Suprapubic skin (tissue), 4 donors: ENCODE results near the gene ABCC5. TPM values are rescaled to one million over a fixed set of nuclear protein-coding genes. Genes with fewer than 3 reads are reported as not detected.

Experiments used
- DNase-seq, 2 donors: peaks; one replicate each; pipeline ENCODE4 v3.0.0-alpha.2; 2019; ENCODE audit warnings: low spot score in 2 of 2
- H3K27ac ChIP-seq: fragments of 200-600 bp; sonication (generic); one replicate; pipeline ENCODE4 v1.5.1; 2019
- H3K27me3 ChIP-seq: fragments of 200-600 bp; sonication (generic); one replicate; pipeline ENCODE4 v1.5.1; 2019
- H3K36me3 ChIP-seq: fragments of 200-600 bp; sonication (generic); one replicate; pipeline ENCODE4 v1.5.1; 2019
- H3K4me1 ChIP-seq: fragments of 200-600 bp; sonication (generic); one replicate; pipeline ENCODE4 v1.5.1; 2019
- H3K4me3 ChIP-seq: fragments of 200-600 bp; sonication (generic); one replicate; pipeline ENCODE4 v1.5.1; 2019; ENCODE audit warnings: mild to moderate bottlenecking
- H3K9me3 ChIP-seq: fragments of 200-600 bp; sonication (generic); one replicate; pipeline ENCODE4 v1.5.1; 2019
- CTCF ChIP-seq, 2 donors: fragments of 200-600 bp in 1 of 2; fragments of 450-650 bp in 1 of 2; sonication (generic) in 1 of 2; IDR thresholded peaks; one replicate each; pipeline ENCODE4 v1.5.1; 2016 to 2019; ENCODE audit warnings: antibody characterized with exemption in 2 of 2, mild to moderate bottlenecking in 1 of 2, moderate library complexity in 1 of 2
- EP300 ChIP-seq: sonication (generic); formaldehyde crosslinking; IDR thresholded peaks from one replicate; pipeline ENCODE4 v1.6.1; 2017; ENCODE audit warnings: antibody characterized with exemption
- POLR2A ChIP-seq, 2 donors: fragments of 450-650 bp; IDR thresholded peaks; one replicate each; pipeline ENCODE4 v1.6.1; 2017; ENCODE audit warnings: antibody characterized with exemption in 2 of 2, mild to moderate bottlenecking in 2 of 2, moderate library complexity in 2 of 2
- POLR2AphosphoS5 ChIP-seq, 3 donors: sonication (generic); formaldehyde crosslinking; IDR thresholded peaks; one replicate each; pipeline ENCODE4 v1.6.1; 2017; ENCODE audit warnings: antibody characterized with exemption in 3 of 3
- WGBS: methylation state at CpG from one replicate; pipeline ENCODE4 v1.1.5; 2018; 5-methylcytosine and 5-hydroxymethylcytosine counted together
- total RNA-seq, 4 donors: library from RNA; depleted of rRNA; stranded (reverse); fragments of >200 nt; gene quantifications; one replicate each; pipeline ENCODE4 v1.1.0, GENCODE V29; 2016

ABCC5 gene
- total RNA-seq, 4 donors from 2014 or later = 10.5 to 18.3 (median 13.8) TPM

- no peak for DNase-seq
- no peak for TF ChIP-seq POLR2AphosphoS5 (IDR thresholded peaks at IDR 0.05)
- TF ChIP-seq CTCF (IDR thresholded peaks at IDR 0.05) = no peak
- no peak for TF ChIP-seq EP300
- no peak for TF ChIP-seq POLR2A (IDR thresholded peaks at IDR 0.05)
- WGBS = 91% methylated on average over 15 of the region's 15 CpGs
- H3K27ac ChIP-seq = no peak overlapping the region
- peaks cover 41% of the 10 kb centered on the region for H3K36me3 ChIP-seq
- peaks cover 10% of the 10 kb centered on the region for H3K4me1 ChIP-seq
- no peak overlapping the region for H3K4me3 ChIP-seq
- H3K27me3 ChIP-seq = no peaks in the 10 kb centered on the region
- H3K9me3 ChIP-seq = no peaks in the 10 kb centered on the region
Measured at GRCh38 chr3:183921096-183921495, 96.6 kb downstream of the ABCC5 start.

- H3K36me3 ChIP-seq = peaks cover 40% of the 10 kb centered on the region
- peaks cover 8% of the 10 kb centered on the region for H3K4me1 ChIP-seq
- TF ChIP-seq EP300 (no peak), CTCF (IDR thresholded peaks at IDR 0.05) (no peak)
- 91% methylated on average over 14 of the region's 14 CpGs for WGBS
- H3K9me3 ChIP-seq = no peaks in the 10 kb centered on the region
- no peak overlapping the region for H3K27ac ChIP-seq
- H3K4me3 ChIP-seq = no peak overlapping the region
- DNase-seq = no peak
- H3K27me3 ChIP-seq = no peaks in the 10 kb centered on the region
Measured at GRCh38 chr3:183920416-183920815, 97.3 kb downstream of the ABCC5 start.

- H3K4me3 ChIP-seq = no peak overlapping the region
- 64% methylated on average over 2 of the region's 2 CpGs for WGBS
- no peaks in the 10 kb centered on the region for H3K4me1 ChIP-seq
- TF ChIP-seq POLR2A (IDR thresholded peaks at IDR 0.05) (no peak), EP300 (no peak)
- no peak for DNase-seq
- H3K27ac ChIP-seq = no peak overlapping the region
- H3K27me3 ChIP-seq = no peaks in the 10 kb centered on the region
- no peaks in the 10 kb centered on the region for H3K9me3 ChIP-seq
- peaks cover 28% of the 10 kb centered on the region for H3K36me3 ChIP-seq
Measured at GRCh38 chr3:183918178-183918577, 99.5 kb downstream of the ABCC5 start.

- no peak for DNase-seq
- Histone ChIP-seq H3K4me3 (no peak overlapping the region), H3K4me1 (no peaks in the 10 kb centered on the region), H3K36me3 (peaks cover 24% of the 10 kb centered on the region), H3K27ac (no peak overlapping the region), H3K9me3 (no peaks in the 10 kb centered on the region), H3K27me3 (no peaks in the 10 kb centered on the region)
- TF ChIP-seq POLR2AphosphoS5 (IDR thresholded peaks at IDR 0.05) (no peak), POLR2A (IDR thresholded peaks at IDR 0.05) (no peak), EP300 (no peak)
- 96% methylated on average over 3 of the region's 4 CpGs for WGBS
Measured at GRCh38 chr3:183917776-183918175, 99.9 kb downstream of the ABCC5 start.

- DNase-seq = no peak
- no peak overlapping the region for H3K27ac ChIP-seq
- H3K4me3 ChIP-seq = no peak overlapping the region
- TF ChIP-seq CTCF (IDR thresholded peaks at IDR 0.05) = no peak
- TF ChIP-seq EP300 = no peak
- TF ChIP-seq POLR2AphosphoS5 (IDR thresholded peaks at IDR 0.05) = no peak
- TF ChIP-seq POLR2A (IDR thresholded peaks at IDR 0.05) = no peak
- no peaks in the 10 kb centered on the region for H3K36me3 ChIP-seq
- 92% methylated on average over 5 of the region's 5 CpGs for WGBS
- no peaks in the 10 kb centered on the region for H3K9me3 ChIP-seq
- no peaks in the 10 kb centered on the region for H3K4me1 ChIP-seq
- no peaks in the 10 kb centered on the region for H3K27me3 ChIP-seq
Measured at GRCh38 chr3:183914856-183915255, 102.8 kb downstream of the ABCC5 start.

- no peak overlapping the region for H3K27ac ChIP-seq
Measured at GRCh38 chr3:183913580-183913920, 104.1 kb downstream of the ABCC5 start.

More at GRCh38 chr3:183913580-183913920, 104.1 kb downstream of the ABCC5 start:
- TF ChIP-seq POLR2AphosphoS5 (IDR thresholded peaks at IDR 0.05) = no peak
- TF ChIP-seq POLR2A (IDR thresholded peaks at IDR 0.05) = no peak
- TF ChIP-seq CTCF (IDR thresholded peaks at IDR 0.05) = no peak
- TF ChIP-seq EP300 = no peak
- Histone ChIP-seq H3K27me3 (no peaks in the 10 kb centered on the region), H3K4me1 (no peaks in the 10 kb centered on the region), H3K9me3 (no peaks in the 10 kb centered on the region), H3K4me3 (no peak overlapping the region), H3K36me3 (no peaks in the 10 kb centered on the region)
- DNase-seq = no peak
- WGBS = 82% methylated on average over 9 of the region's 9 CpGs
